Fibroblast of lung (primary cell): ENCODE data around the gene RAC3.

ENCODE experiments used
- CTCF ChIP-seq, 2 donors: IDR thresholded peaks in 1 of 2; conservative IDR thresholded peaks in 1 of 2; 1 replicate in 1 of 2; 2 replicates in 1 of 2; pipeline ENCODE4 v1.5.1; 2011 to 2012; ENCODE audit warnings: low read length in 2 of 2, control low read depth in 1 of 2, inconsistent platforms in 1 of 2, low read depth in 1 of 2, mild to moderate bottlenecking in 1 of 2
- EZH2 ChIP-seq: IDR thresholded peaks from 2 replicates; pipeline ENCODE4 v1.5.1; 2012; ENCODE audit warnings: low read length, control low read depth, mild to moderate bottlenecking; ENCODE audit errors: missing control alignments

GRCh38 chr17:82035956-82036633 is 4.6 kb downstream of the RAC3 start:
- TF ChIP-seq EZH2 (no peak), CTCF (conservative IDR thresholded peaks at IDR 0.05 in 1 of 2, IDR thresholded peaks at IDR 0.05 in 1 of 2; ENCODE audit: low read depth in 1 of 2, low read length in 2 of 2) (no peak)
